Heart right ventricle (tissue), 16 donors: Measurements from ENCODE around the gene NAALADL2. TPM values are rescaled to one million over a fixed set of nuclear protein-coding genes. Genes with fewer than 3 reads are reported as not detected.

ENCODE experiments used
- ATAC-seq, 8 donors: fragments of 200-7000 bp; cut with Tn5 transposase; one replicate each; pipeline ENCODE4 v1.9.1; 2020; ENCODE audit warnings: mild to moderate bottlenecking in 8 of 8, moderate library complexity in 8 of 8, moderate number of reproducible peaks in 1 of 8
- DNase-seq, 2 donors: peaks; one replicate each; pipeline ENCODE4 v3.0.0-alpha.2; 2020
- H3K27ac ChIP-seq, 10 donors: fragments of 200-600 bp; sonication (generic) in 2 of 10; one replicate each; pipeline versions ENCODE4 v1.5.0 to v1.8.0; 2020 to 2022; ENCODE audit warnings: mild to moderate bottlenecking in 3 of 10
- H3K27me3 ChIP-seq, 7 donors: fragments of 200-600 bp; one replicate each; pipeline ENCODE4 v1.8.0; 2021 to 2022; ENCODE audit warnings: mild to moderate bottlenecking in 2 of 7
- H3K36me3 ChIP-seq, 9 donors: fragments of 200-600 bp; sonication (generic) in 1 of 9; one replicate each; pipeline versions ENCODE4 v1.5.0 to v1.8.0; 2020 to 2022; ENCODE audit warnings: mild to moderate bottlenecking in 2 of 9
- H3K4me1 ChIP-seq, 9 donors: fragments of 200-600 bp; sonication (generic) in 1 of 9; one replicate each; pipeline versions ENCODE4 v1.5.0 to v1.8.0; 2020 to 2022; ENCODE audit warnings: mild to moderate bottlenecking in 4 of 9
- H3K4me3 ChIP-seq, 10 donors: fragments of 200-600 bp; sonication (generic) in 2 of 10; one replicate each; pipeline versions ENCODE4 v1.5.0 to v1.8.0; 2020 to 2022; ENCODE audit warnings: mild to moderate bottlenecking in 7 of 10, moderate library complexity in 2 of 10
- H3K9me3 ChIP-seq, 11 donors: fragments of 200-600 bp in 10 of 11; sonication (generic) in 2 of 11; one replicate each; pipeline versions ENCODE4 v1.5.0 to v1.8.0; 2013 to 2022; ENCODE audit warnings: mild to moderate bottlenecking in 2 of 11, control low read depth in 1 of 11, moderate library complexity in 1 of 11
- WGBS, 2 donors: extraction: QIAGEN DNeasy Blood & Tissue Kit; methylation state at CpG; one replicate each; pipeline ENCODE4 v1.1.7; 2013; ENCODE audit warnings: inconsistent platforms in 1 of 2; 5-methylcytosine and 5-hydroxymethylcytosine counted together
- intact Hi-C, 10 donors: fragments of 100-400 bp; cut with DNase I; formaldehyde crosslinking; loops; one replicate each; pipeline versions ENCODE4 v1.11.1 to v1.14.2; 2022
- polyA plus RNA-seq, 2 donors: library from polyadenylated mRNA; stranded (reverse); fragments of 200-250 nt; gene quantifications; one replicate each; pipeline ENCODE4 v1.2.3, GENCODE V29; 2013
- total RNA-seq, 10 donors: library from RNA; stranded (reverse); fragmentation: NEBNext Ultra II Directional in 3 of 10; extraction: Animal tissue kit (Norgen Biotek cat#: 25700) in 3 of 10; gene quantifications; one replicate each; pipeline versions ENCODE4 v1.2.1 to v1.2.4, GENCODE V29; 2021 to 2023
- TF ChIP-seq, protein P1 (sequence below), 9 donors: fragments of 200-600 bp; sonication (generic) in 2 of 9; IDR thresholded peaks; one replicate each; pipeline versions ENCODE4 v1.5.0 to v1.8.0; 2021 to 2022; ENCODE audit warnings: antibody characterized with exemption in 9 of 9, mild to moderate bottlenecking in 5 of 9, moderate library complexity in 1 of 9
- donor health status: Arrhythmogenic right ventricular cardiomyopathy.
- donor health status: ischemic (EF 13 %, LVEDD 7.1; RV severe dilation, severe dysfunction).
- donor health status: healthy with polysubstance abuse.
- donor health status: DM: no; HTN: yes; CAD: no.
- donor health status: DM: no; HTN: no; CAD: no.
- donor health status: ischemic (EF 25% LVEDD 6.9; RV normal size, moderate dysfunction).
- donor health status: ischemic (EF 25% LVEDD 5.7; RV mildly dilated, moderate dysfunction).
- donor health status: healthy.
- donor health status: DM: yes; HTN: yes; CAD: no.
- donor health status: Ischemic cardiomyopathy.
- donor health status: ischemic (EF 35%, LVEDD 5.7; RV mildly dilated, moderate dysfunction).
- donor health status: nonischemic (EF 11% LVEDD 7.7; RV severe dilation, severe dysfunction).
- donor health status: DM: yes; HTN: yes; CAD: no.
- donor health status: PGD.
- donor health status: ischemic (EF 29% LVEDD 5.4; RV normal size, mild dysfunction).
- donor health status: nonischemic (EF 23%, LVEDD 6.1; RV moderate dilation, normal function).

Gene NAALADL2
- total and polyA plus RNA-seq, 12 donors, result 0.36 to 11.9 (median 5.2) TPM

DNA sequence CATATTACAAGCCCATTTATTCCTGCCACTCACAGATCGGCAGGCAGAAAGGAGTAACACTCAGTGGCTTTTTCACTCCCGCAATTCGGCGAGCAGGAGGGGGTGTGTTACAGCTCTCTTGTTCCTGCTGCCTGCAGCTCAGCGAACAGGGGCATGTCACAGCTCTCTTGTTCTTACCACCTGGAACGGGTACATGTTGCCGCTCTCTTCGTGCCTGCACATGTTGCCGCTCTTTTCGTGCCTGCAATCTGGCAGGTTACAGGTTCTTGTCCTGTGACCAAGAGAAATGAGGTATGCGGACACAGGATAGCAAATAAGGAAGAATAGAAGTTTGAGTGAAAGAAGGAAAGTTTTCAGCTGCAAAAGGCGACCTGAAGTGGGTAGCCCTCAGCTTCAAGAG, 761.4 kb downstream of the NAALADL2 start:
- intact Hi-C loops, result no loop called here
- no peak for DNase-seq
- H3K4me1 ChIP-seq, result no peaks in the 10 kb centered on the region
- H3K27ac ChIP-seq, result no peak overlapping the region
- peaks cover 0 to 11% (median 0%) of the 10 kb centered on the region in 11 donors for H3K9me3 ChIP-seq
- no peak for ATAC-seq
- 94% methylated on average over 12 of the region's 12 CpGs for WGBS, 2 donors
- H3K4me3 ChIP-seq, result no peak overlapping the region
- TF ChIP-seq, protein P1, sequence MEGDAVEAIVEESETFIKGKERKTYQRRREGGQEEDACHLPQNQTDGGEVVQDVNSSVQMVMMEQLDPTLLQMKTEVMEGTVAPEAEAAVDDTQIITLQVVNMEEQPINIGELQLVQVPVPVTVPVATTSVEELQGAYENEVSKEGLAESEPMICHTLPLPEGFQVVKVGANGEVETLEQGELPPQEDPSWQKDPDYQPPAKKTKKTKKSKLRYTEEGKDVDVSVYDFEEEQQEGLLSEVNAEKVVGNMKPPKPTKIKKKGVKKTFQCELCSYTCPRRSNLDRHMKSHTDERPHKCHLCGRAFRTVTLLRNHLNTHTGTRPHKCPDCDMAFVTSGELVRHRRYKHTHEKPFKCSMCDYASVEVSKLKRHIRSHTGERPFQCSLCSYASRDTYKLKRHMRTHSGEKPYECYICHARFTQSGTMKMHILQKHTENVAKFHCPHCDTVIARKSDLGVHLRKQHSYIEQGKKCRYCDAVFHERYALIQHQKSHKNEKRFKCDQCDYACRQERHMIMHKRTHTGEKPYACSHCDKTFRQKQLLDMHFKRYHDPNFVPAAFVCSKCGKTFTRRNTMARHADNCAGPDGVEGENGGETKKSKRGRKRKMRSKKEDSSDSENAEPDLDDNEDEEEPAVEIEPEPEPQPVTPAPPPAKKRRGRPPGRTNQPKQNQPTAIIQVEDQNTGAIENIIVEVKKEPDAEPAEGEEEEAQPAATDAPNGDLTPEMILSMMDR (IDR thresholded peaks at IDR 0.05), result no peak
- no peaks in the 10 kb centered on the region for H3K27me3 ChIP-seq
- H3K36me3 ChIP-seq, result no peaks in the 10 kb centered on the region

DNA sequence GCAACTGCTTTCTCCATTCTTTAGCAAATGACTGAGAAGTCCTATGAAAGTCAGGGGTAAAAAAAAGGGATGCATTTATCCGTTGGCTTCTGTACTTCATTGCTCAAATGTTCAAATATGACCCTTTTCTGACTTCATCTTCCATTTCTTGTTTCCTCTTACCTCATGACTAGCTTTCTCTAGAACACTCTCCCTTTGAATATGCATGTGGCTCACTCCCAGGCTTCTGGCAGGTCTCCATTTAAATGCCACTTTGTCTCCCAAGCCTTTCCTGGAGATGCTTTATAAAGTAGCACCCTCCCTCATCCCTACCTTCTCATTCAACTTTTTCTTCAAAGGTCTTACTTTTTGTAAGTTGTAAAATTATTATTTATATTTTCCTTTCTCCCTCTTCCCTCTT, 781.8 kb downstream of the NAALADL2 start:
- no peak overlapping the region for H3K4me3 ChIP-seq
- WGBS, 2 donors, result 70 to 85% methylated on average over 1 of the region's 1 CpG
- intact Hi-C loops, result no loop called here

DNA sequence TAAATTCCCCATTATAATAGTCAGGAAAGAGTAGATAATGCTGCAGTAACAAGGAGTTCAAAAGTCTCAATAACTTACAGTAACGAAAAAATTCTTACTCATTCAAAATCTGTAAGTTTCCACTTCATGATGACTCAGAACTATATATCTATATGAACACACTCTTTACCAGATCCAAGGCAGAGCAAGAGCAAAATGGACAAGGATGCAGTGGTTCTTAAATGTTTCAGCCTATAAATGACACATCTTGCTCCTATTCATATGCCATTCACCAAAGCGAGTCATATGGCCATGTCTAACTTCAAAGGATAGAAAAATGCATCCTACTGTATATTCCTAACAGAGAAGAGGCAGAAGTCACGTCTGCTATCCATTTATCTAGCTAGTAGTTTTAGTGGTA, 787.7 kb downstream of the NAALADL2 start:
- DNase-seq (no peak), ATAC-seq (no peak)
- WGBS, 2 donors, result 85 to 91% methylated on average over 3 of the region's 3 CpGs
- Histone ChIP-seq H3K4me1 (peaks cover 0 to 11% (median 0%) of the 10 kb centered on the region in 9 donors), H3K9me3 (peaks cover 0 to 6% (median 0%) of the 10 kb centered on the region in 11 donors), H3K27ac (no peak overlapping the region), H3K36me3 (no peaks in the 10 kb centered on the region), H3K4me3 (no peak overlapping the region), H3K27me3 (no peaks in the 10 kb centered on the region)
- intact Hi-C loops, result no loop called here
- TF ChIP-seq, protein P1 (IDR thresholded peaks at IDR 0.05), result no peak

More for the DNA sequence above, 781.8 kb downstream of the NAALADL2 start:
- ATAC-seq, result no peak
- DNase-seq, result no peak
- Histone ChIP-seq H3K27me3 (no peaks in the 10 kb centered on the region), H3K9me3 (peaks cover 0 to 3% (median 0%) of the 10 kb centered on the region in 11 donors), H3K4me1 (no peaks in the 10 kb centered on the region), H3K27ac (no peak overlapping the region), H3K36me3 (no peaks in the 10 kb centered on the region)
- TF ChIP-seq, protein P1 (IDR thresholded peaks at IDR 0.05), result no peak

DNA sequence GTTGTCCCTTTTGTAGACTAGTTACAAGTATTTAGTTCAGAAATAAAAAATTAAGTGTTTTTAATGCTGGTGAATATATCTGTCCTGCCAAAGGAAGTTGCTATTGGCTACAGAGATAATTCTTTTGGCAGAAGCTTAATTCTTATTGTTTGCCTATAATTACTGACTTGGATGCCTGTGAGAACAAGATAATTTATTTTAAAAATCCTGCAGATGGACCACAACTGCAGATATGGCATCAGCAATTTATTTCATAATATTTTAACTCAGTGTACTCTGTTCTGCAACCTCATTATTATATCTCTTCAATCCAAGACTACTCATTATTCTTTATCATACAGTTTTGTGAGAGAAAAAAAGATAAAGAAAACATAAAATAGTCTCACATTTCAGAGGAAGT, 789.8 kb downstream of the NAALADL2 start:
- intact Hi-C loops, result loop anchor here in 1 of 10 donors (2.0 kb wide), 1 partner anchor 14 kb away; no protein-coding TSS in a partner anchor
- peaks cover 0 to 3% (median 0%) of the 10 kb centered on the region in 11 donors for H3K9me3 ChIP-seq
- no peaks in the 10 kb centered on the region for H3K36me3 ChIP-seq
- no peak for DNase-seq
- TF ChIP-seq, protein P1 (IDR thresholded peaks at IDR 0.05), result no peak
- peak in 2 of 8 donors; percentile 27 to 46 for ATAC-seq
- H3K27ac ChIP-seq, result no peak overlapping the region
- H3K27me3 ChIP-seq, result no peaks in the 10 kb centered on the region
- H3K4me1 ChIP-seq, result peaks cover 0 to 11% (median 0%) of the 10 kb centered on the region in 9 donors
- H3K4me3 ChIP-seq, result no peak overlapping the region
